Kidney (tissue), 14 donors: ENCODE results near the gene PEPD. TPM values are rescaled to one million over a fixed set of nuclear protein-coding genes. Genes with fewer than 3 reads are reported as not detected.

Experiments used
- DNase-seq, 5 donors: peaks; one replicate each; pipeline ENCODE4 v3.0.0-alpha.2; 2013 to 2020
- FAIRE-seq: peaks from 2 replicates; lab custom pipeline; 2012; peaks lifted over from hg19 to GRCh38; lab: Jason Lieb, UNC
- H3K27ac ChIP-seq, 2 donors: one replicate each; pipeline ENCODE4 v1.7.0; 2013; ENCODE audit warnings: low read depth in 2 of 2, low read length in 2 of 2, inconsistent platforms in 1 of 2
- H3K27me3 ChIP-seq: one replicate; pipeline ENCODE4 v1.7.1; 2013; ENCODE audit warnings: low read length, inconsistent platforms; ENCODE audit not compliant: control insufficient read depth, insufficient read depth
- H3K36me3 ChIP-seq, 3 donors: one replicate each; pipeline versions ENCODE4 v1.7.0 to v1.7.1; 2013; ENCODE audit warnings: low read length in 3 of 3, control low read depth in 1 of 3, inconsistent platforms in 1 of 3; ENCODE audit not compliant: insufficient read depth in 3 of 3, control insufficient read depth in 2 of 3
- H3K4me1 ChIP-seq, 3 donors: one replicate each; pipeline versions ENCODE4 v1.7.0 to v1.7.1; 2013; ENCODE audit warnings: low read length in 3 of 3, inconsistent platforms in 1 of 3, low read depth in 1 of 3; ENCODE audit not compliant: control insufficient read depth in 2 of 3, insufficient read depth in 2 of 3
- H3K4me3 ChIP-seq, 3 donors: one replicate each; pipeline versions ENCODE4 v1.7.0 to v1.8.1; 2013; ENCODE audit warnings: low read length in 3 of 3, control low read depth in 1 of 3, inconsistent platforms in 1 of 3
- H3K9ac ChIP-seq, 3 donors: one replicate each; pipeline versions ENCODE4 v1.7.0 to v1.7.1; 2013; ENCODE audit warnings: low read length in 3 of 3, control low read depth in 1 of 3, inconsistent platforms in 1 of 3
- H3K9me3 ChIP-seq, 3 donors: one replicate each; pipeline versions ENCODE4 v1.7.0 to v1.7.1; 2013; ENCODE audit warnings: low read length in 3 of 3, control low read depth in 1 of 3, inconsistent platforms in 1 of 3; ENCODE audit not compliant: control insufficient read depth in 2 of 3, insufficient read depth in 1 of 3
- CTCF ChIP-seq: IDR thresholded peaks from 3 replicates; pipeline ENCODE4 v1.5.1; 2012; ENCODE audit warnings: mild to moderate bottlenecking, moderate library complexity, borderline replicate concordance; ENCODE audit not compliant: insufficient read depth; ENCODE audit errors: extremely low read depth
- intact Hi-C: fragments of 100-400 bp; cut with DNase I; formaldehyde crosslinking; loops from one replicate; pipeline ENCODE4 v1.11.1; 2022
- polyA plus RNA-seq: library from polyadenylated mRNA; stranded (reverse); fragments of 350-450 nt; fragmentation: Illumina TruSeq; extraction: RNeasy Lipid Tissue Mini Kit (QIAGEN cat#74804); gene quantifications from one replicate; pipeline ENCODE4 v1.2.3, GENCODE V29; 2014; ENCODE audit warnings: low read depth, low replicate concordance; ENCODE audit not compliant: insufficient read depth
- total RNA-seq: library from RNA; stranded (reverse); fragmentation: NEBNext Ultra II Directional; extraction: Animal tissue kit (Norgen Biotek cat#: 25700); gene quantifications from one replicate; pipeline ENCODE4 v1.2.1, GENCODE V29; 2021
- donor health status: control.
- donor health status: control.
- donor health status: control.
- donor health status: control.
- donor health status: control.
- donor health status: DM: yes; HTN: yes; CAD: no.
- donor health status: Normal renal cell carcinoma (clear cell type).

PEPD gene
- total and polyA plus RNA-seq, 2 donors from 2014 or later, result 71.4 to 402 TPM

GRCh38 chr19:33416307-33417215, 105.0 kb downstream of the PEPD start:
- intact Hi-C loops, result loop anchor here (10.0 kb wide), 1 partner anchor 358 kb away; no protein-coding TSS in a partner anchor
- no peak overlapping the region for H3K4me3 ChIP-seq
- TF ChIP-seq CTCF, result peak; percentile 48
- H3K36me3 ChIP-seq, result peaks cover 0 to 5% (median 0%) of the 10 kb centered on the region in 3 donors
- H3K9me3 ChIP-seq, result no peaks in the 10 kb centered on the region
- no peaks in the 10 kb centered on the region for H3K4me1 ChIP-seq
- peak; percentile 42 to 85 (median 78) for DNase-seq
- H3K9ac ChIP-seq, result no peak overlapping the region
- no peak for FAIRE-seq
- H3K27me3 ChIP-seq, result no peaks in the 10 kb centered on the region
- H3K27ac ChIP-seq, result no peak overlapping the region

- TF ChIP-seq CTCF, result no peak
- intact Hi-C loops, result loop anchor here (10.0 kb wide), 1 partner anchor 360 kb away; no protein-coding TSS in a partner anchor
- no peak overlapping the region for H3K9ac ChIP-seq
- no peak overlapping the region for H3K4me3 ChIP-seq
- H3K36me3 ChIP-seq, result peaks cover 0 to 17% (median 0%) of the 10 kb centered on the region in 3 donors
- no peaks in the 10 kb centered on the region for H3K4me1 ChIP-seq
- FAIRE-seq (no peak), DNase-seq (peak in 1 of 5 donors; percentile 47)
- no peak overlapping the region for H3K27ac ChIP-seq
- no peaks in the 10 kb centered on the region for H3K9me3 ChIP-seq
- no peaks in the 10 kb centered on the region for H3K27me3 ChIP-seq
These were observed 106.7 kb downstream of the PEPD start for GRCh38 chr19:33414667-33415605.

GRCh38 chr19:33413868-33414666, 107.5 kb downstream of the PEPD start:
- no peaks in the 10 kb centered on the region for H3K4me1 ChIP-seq
- no peaks in the 10 kb centered on the region for H3K27me3 ChIP-seq
- peak in 1 of 5 donors; percentile 72 for DNase-seq
- no peak overlapping the region for H3K27ac ChIP-seq
- H3K36me3 ChIP-seq, result peaks cover 0 to 18% (median 0%) of the 10 kb centered on the region in 3 donors
- no peaks in the 10 kb centered on the region for H3K9me3 ChIP-seq
- TF ChIP-seq CTCF, result no peak
- H3K4me3 ChIP-seq, result no peak overlapping the region
- no peak for FAIRE-seq
- no peak overlapping the region for H3K9ac ChIP-seq
- intact Hi-C loops, result loop anchor here (10.0 kb wide), 1 partner anchor 361 kb away; no protein-coding TSS in a partner anchor
